Body of pancreas (tissue), 4 donors: ENCODE results near the gene C21orf91.

Source experiments
- POLR2A ChIP-seq, 3 donors: fragments of 450-650 bp; IDR thresholded peaks; one replicate each; pipeline ENCODE4 v1.6.1; 2016; ENCODE audit warnings: antibody characterized with exemption in 3 of 3, mild to moderate bottlenecking in 2 of 3
- TF ChIP-seq, protein P1 (sequence below), 7 experiments: fragments of 450-650 bp in 4 of 7; fragments of 200-600 bp in 3 of 7; sonication (generic) in 3 of 7; IDR thresholded peaks; one replicate each; pipeline ENCODE4 v1.5.1; 2016 to 2019; ENCODE audit warnings: antibody characterized with exemption in 7 of 7

DNA sequence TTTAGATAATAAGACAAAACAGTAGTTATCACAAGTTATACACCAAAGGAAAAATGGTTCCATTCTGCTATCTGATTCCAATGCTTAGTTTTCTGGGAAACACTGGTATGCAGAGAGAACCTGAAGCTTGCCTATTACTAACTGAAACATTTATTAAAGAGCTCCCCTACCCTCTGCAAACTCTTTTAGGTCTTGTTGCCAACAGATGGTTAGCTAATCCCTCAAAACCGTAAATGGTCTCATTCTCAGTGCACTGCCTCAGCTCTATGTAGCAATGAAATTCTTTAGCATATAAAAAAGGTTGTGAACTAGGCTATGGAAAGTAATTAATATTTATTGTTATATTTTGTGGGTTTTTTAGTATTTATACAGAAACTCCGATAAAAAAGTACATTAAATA lies 20.4 kb downstream of the C21orf91 start:
- TF ChIP-seq, protein P1, sequence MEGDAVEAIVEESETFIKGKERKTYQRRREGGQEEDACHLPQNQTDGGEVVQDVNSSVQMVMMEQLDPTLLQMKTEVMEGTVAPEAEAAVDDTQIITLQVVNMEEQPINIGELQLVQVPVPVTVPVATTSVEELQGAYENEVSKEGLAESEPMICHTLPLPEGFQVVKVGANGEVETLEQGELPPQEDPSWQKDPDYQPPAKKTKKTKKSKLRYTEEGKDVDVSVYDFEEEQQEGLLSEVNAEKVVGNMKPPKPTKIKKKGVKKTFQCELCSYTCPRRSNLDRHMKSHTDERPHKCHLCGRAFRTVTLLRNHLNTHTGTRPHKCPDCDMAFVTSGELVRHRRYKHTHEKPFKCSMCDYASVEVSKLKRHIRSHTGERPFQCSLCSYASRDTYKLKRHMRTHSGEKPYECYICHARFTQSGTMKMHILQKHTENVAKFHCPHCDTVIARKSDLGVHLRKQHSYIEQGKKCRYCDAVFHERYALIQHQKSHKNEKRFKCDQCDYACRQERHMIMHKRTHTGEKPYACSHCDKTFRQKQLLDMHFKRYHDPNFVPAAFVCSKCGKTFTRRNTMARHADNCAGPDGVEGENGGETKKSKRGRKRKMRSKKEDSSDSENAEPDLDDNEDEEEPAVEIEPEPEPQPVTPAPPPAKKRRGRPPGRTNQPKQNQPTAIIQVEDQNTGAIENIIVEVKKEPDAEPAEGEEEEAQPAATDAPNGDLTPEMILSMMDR (IDR thresholded peaks at IDR 0.05), result no peak
- no peak for TF ChIP-seq POLR2A (IDR thresholded peaks at IDR 0.05)
